ELF-1 (cell line): ENCODE measurements around the gene PLCB3.

ENCODE experiments used
- DNase-seq: peaks from one replicate; pipeline ENCODE4 v3.0.0-alpha.2; 2016; ENCODE audit warnings: low read depth, low spot score

Gene PLCB3

DNA sequence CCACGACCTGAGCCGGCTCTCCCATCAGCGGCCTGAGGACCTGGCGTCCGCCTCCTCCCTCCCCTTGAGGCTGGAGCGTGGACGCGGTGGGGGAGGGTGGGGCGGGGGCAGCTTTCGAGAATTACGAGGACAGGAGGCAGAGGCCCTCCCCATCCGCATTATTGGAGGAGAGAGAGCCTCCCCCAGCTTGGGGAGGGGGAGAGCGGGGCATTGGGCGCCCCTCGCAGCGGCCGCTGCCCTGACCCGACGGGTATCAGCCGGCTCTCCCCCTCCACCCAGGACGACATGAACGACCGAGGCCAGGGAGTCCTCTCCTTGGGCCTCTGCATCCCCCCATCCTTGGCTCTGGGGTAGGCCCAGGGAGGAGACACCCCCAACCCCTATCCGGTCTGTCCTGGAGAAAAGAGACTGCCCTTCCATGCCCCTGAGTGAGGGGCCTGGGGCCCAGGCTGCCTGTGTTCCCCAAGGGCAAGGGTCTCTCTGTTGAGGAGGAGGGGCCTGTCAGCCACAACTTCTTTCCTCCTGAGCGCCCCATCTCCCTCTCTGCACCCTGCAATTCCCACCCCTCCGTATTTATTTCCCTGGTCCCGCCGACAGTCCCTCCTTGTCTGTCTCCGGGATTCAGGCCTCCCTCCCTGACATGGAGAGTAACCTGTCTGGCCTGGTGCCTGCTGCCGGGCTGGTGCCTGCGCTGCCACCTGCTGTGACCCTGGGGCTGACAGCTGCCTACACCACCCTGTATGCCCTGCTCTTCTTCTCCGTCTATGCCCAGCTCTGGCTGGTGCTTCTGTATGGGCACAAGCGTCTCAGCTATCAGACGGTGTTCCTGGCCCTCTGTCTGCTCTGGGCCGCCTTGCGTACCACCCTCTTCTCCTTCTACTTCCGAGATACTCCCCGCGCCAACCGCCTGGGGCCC lies 34.8 kb downstream of the PLCB3 start:
- DNase-seq, result no peak

DNA sequence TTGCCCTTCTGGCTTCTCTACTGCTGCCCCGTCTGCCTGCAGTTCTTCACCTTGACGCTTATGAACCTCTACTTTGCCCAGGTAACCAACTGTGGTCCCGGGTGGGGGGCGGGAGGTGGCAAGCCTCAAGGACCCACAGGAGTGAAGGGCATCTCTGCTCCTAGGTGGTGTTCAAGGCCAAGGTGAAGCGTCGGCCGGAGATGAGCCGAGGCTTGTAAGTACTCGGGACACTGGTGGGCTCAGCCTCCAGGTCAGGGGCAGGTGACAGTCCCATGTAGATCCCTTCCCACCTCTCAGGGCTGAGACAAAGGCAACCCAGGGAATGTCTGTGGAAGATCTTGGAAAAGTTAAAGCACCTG lies 35.5 kb downstream of the PLCB3 start:
- no peak for DNase-seq

DNA sequence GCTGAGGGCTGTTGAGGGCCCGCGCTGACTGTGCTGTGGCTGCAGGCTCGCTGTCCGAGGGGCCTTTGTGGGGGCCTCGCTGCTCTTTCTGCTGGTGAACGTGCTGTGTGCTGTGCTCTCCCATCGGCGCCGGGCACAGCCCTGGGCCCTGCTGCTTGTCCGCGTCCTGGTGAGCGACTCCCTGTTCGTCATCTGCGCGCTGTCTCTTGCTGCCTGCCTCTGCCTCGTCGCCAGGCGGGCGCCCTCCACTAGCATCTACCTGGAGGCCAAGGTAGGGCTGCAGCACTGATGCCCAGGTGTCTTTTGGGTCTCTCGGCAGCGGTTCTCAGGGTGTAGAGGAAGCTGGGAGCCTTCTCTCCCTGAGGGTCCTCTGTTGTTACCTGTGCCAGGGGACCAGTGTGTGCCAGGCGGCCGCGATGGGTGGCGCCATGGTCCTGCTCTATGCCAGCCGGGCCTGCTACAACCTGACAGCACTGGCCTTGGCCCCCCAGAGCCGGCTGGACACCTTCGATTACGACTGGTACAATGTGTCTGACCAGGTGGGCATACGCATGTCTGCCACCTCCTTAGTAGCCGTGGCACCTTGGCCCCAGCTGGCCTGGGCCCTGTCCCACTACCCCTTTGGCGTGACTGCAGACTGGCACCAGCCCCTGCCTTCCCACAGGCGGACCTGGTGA lies 36.5 kb downstream of the PLCB3 start:
- DNase-seq, result no peak

DNA sequence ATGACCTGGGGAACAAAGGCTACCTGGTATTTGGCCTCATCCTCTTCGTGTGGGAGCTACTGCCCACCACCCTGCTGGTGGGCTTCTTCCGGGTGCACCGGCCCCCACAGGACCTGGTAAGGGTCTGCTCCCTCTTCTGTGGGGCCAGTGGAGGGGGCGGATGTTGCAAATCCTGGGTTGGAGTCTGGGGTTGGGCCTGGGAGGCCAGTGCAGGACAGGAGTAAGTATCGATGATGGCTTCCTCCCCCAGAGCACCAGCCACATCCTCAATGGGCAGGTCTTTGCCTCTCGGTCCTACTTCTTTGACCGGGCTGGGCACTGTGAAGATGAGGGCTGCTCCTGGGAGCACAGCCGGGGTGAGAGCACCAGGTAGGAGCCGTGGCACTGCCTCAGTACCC lies 37.0 kb downstream of the PLCB3 start:
- no peak for DNase-seq

- no peak for DNase-seq
Measured at GRCh38 chr11:64289002-64289564, 37.8 kb downstream of the PLCB3 start.

- no peak for DNase-seq
Measured at GRCh38 chr11:64290352-64291261, 39.3 kb downstream of the PLCB3 start.

- no peak for DNase-seq
Measured at GRCh38 chr11:64291262-64291751, 40.0 kb downstream of the PLCB3 start, which contains the start of gene KCNK4. Gene KCNK4 (plus strand): TSS chr11:64291302. CDS start chr11:64293019, 1,717 bp downstream.

- DNase-seq, result no peak
Measured at GRCh38 chr11:64291752-64292459, 40.6 kb downstream of the PLCB3 start.

GRCh38 chr11:64292460-64293254 lies 41.3 kb downstream of the PLCB3 start:
- no peak for DNase-seq

GRCh38 chr11:64294774-64295173 lies 43.4 kb downstream of the PLCB3 start:
- DNase-seq, result no peak

DNA sequence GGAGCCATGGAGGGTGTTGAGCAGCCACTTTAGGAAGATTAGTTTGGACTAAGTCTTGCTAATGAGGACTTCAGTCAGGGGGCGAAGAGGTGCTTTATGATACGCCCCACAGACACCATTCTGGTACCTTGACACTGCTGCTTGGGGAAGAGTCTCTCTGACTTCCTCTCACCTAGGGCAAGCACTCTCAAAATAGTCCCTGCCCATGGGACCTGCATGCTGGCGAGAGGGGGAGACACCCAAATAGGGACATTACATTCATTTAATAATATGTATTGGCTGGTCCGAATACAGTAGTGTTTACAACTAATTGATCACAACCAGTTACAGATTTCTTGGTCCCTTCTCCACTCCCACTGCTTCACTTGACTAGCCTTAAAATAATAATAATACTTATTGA lies 44.4 kb downstream of the PLCB3 start:
- no peak for DNase-seq

- DNase-seq, result no peak
Measured at GRCh38 chr11:64296236-64296635, 44.9 kb downstream of the PLCB3 start.

DNA sequence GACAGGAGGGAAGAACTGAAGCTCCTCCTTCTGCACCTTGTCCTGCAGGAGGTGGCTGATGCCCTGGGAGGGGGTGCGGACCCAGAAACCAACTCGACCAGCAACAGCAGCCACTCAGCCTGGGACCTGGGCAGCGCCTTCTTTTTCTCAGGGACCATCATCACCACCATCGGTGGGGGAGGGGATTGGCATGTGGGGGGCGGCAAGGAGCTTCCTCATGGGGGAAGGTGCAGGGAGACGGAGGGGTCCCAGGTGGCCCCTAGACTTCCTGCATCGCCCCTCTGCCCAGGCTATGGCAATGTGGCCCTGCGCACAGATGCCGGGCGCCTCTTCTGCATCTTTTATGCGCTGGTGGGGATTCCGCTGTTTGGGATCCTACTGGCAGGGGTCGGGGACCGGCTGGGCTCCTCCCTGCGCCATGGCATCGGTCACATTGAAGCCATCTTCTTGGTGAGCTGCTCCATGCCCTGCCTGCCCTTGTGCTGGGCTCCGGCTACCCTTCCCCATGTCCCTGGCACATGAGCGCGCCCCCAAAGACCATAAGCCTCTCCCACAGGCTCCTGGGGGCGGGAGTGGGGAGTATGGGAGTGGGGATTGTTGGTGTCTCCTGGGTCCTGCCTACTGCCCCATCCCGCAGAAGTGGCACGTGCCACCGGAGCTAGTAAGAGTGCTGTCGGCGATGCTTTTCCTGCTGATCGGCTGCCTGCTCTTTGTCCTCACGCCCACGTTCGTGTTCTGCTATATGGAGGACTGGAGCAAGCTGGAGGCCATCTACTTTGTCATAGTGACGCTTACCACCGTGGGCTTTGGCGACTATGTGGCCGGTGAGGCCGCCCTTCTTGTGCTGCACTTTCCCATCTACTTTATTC lies 45.7 kb downstream of the PLCB3 start:
- no peak for DNase-seq

- no peak for DNase-seq
Measured at GRCh38 chr11:64297699-64298358, 46.5 kb downstream of the PLCB3 start.

GRCh38 chr11:64298966-64299846 lies 47.9 kb downstream of the PLCB3 start:
- DNase-seq, result peak; percentile 20

DNA sequence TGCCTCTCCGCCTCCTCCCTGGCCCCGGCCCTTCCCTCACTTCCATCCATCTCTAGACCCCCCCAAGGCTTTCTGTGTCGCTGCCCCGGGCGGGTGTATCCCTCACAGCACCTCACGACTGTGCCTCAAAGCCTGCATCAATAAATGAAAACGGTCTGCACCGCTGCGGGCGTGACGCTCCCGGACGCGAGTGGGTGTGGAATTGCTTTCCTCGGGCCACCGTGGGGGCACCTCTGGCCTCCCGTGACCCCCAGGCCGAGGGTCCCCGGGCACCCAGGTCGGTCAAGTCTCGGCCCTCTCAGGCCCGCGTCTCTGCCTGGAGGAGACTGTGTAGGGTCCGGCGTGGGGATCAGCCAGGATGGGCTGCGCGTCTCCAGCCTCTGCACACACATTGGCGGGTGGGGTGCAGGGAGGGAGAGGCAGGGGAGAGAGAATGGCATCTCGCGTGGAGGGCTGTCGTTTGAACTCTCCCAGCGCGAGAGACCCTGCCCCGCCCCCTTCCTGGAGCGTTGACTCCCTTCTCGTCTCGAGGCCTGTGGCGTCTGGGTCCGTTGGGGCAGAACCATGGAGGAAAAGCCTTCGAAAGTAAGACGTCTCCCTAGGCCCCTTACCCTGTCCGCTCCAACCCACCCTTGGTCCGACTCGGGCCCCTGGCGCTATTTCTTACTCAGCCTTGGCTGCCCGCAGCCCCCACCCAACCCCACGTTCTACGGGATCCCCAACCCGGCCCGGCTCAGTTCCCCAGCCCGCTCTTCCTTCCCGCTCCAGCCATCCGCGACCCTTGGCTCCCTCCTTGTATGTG lies 48.7 kb downstream of the PLCB3 start, which contains the start of gene CATSPERZ:
TSS of gene CATSPERZ (plus strand) at position 512 of the 802 bp plus-strand sequence. CDS start at position 565, 53 bp downstream.
- no peak for DNase-seq
